GM21529 (cell line): ENCODE data around the gene CCDC146.
"Not testable (repeated sequence)": the region's sequence is repeated elsewhere in the genome, so short reads cannot be mapped to it uniquely, and the experiment has no call there.

Experiments used
- ATAC-seq: cut with Tn5 transposase; IDR thresholded peaks from one replicate; pipeline ENCODE4 v1.9.1; 2021; ENCODE audit not compliant: unreplicated experiment

The CCDC146 gene

GRCh38 chr7:77197141-77197540 is 74.7 kb downstream of the CCDC146 start:
- no peak for ATAC-seq

GRCh38 chr7:77199013-77199966 is 76.9 kb downstream of the CCDC146 start, which contains the start of gene FGL2:
FGL2 (minus strand) TSS chr7:77199819; CDS start chr7:77199793, 26 bp downstream.
- ATAC-seq: no peak

- no peak for ATAC-seq
These were observed 78.1 kb downstream of the CCDC146 start for GRCh38 chr7:77200542-77200941.

DNA sequence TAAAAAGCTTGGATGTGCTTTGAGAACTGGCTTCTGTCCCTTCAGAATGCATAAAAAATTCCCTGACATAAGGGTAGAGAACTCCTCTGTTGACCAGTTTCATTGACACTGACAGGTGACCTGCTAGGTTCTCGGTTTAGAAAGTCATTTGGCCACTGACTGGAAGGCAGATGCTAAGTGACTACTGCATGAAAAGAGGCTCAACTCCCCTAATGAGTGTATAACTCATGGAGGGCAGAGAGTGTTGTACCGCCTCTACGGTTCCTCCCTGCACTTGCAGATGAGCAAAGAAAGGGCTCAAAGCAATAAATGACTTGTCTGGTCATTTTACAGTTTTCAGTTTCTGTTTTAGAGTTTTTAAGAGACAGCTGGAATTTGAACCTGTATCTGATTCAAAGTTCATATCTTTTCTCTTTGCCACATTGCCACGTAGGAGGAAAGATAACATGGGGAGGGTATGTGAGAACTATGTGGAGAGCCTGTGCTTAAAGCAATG is 80.1 kb downstream of the CCDC146 start:
- peak; percentile 96 for ATAC-seq

DNA sequence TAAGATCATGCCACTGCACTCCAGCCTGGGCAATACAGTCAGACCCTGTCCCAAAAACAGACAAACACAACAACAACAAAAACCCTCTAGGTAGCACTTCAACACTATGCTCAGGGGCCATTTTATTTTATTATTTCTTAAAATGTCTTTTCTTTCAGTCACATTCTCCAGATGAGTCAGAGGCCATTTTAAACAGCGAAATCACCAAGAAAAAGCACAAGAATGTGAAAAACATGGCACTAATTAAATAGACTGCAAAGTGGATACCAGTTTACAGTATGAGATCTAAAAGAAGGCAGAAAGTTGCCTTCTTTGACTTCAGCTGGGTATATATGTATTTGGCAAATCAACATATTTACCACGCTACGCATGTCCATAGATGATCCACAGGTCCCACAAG is 83.3 kb downstream of the CCDC146 start:
- ATAC-seq: no peak

GRCh38 chr7:77208416-77208815 is 86.0 kb downstream of the CCDC146 start:
- ATAC-seq: no peak

- ATAC-seq: no peak
These were observed 87.2 kb downstream of the CCDC146 start for GRCh38 chr7:77209479-77210139.

- ATAC-seq: no peak
These were observed 93.9 kb downstream of the CCDC146 start for GRCh38 chr7:77216181-77216845.

DNA sequence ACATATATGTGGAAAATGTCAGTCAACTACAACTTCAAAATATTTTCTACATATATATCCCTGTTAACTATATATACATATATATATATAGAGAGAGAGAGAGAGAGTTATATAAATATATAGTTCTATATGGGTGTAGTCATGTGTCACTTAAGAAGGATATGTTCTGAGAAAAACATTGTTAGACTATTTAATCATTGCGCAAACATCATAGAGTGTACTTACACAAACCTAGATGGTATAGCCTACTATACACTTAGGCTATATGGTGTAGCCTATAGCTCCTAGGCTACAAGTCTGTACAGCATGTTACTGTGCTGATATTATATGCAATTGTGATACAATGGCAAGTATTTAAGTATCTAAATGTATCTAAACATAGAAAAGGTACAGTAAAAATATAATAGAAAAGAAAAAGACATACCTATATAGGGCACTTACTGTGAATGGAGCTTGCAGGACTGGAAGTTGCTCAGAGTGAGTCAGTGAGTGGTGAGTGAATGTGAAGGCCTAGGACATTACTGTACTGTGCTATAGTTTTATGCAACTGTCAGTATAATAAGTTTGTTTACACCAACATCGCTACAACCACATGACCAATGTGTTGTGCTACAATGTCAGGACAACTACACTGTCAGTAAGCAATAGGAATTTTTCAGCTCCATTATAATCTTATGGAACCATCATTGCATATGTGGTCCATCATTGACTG is 95.2 kb downstream of the CCDC146 start:
- no peak for ATAC-seq

GRCh38 chr7:77219701-77220331 is 97.4 kb downstream of the CCDC146 start:
- ATAC-seq: not testable (repeated sequence)

- ATAC-seq: no peak
These were observed 99.7 kb downstream of the CCDC146 start for GRCh38 chr7:77222065-77222464.

GRCh38 chr7:77222819-77223218 is 100.4 kb downstream of the CCDC146 start:
- ATAC-seq: no peak

DNA sequence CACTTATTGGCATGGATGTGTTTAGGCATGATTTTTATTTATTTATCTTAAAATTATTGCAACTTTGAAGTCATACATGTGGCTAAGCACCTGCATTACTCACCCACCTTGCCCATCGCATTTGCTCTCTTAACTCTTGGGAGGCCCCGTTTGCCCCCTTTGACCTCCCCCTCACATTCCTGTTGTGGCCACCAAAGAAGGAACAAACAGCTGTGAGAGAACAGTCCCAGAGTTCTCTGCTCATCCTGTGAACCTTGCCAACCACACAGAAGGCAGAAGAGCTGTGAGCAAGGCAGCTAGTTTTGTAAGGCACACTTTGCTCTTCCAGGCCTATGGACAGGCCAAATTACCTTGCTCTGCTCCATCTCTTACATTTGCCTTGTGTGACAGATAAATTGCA is 100.8 kb downstream of the CCDC146 start:
- ATAC-seq: no peak

DNA sequence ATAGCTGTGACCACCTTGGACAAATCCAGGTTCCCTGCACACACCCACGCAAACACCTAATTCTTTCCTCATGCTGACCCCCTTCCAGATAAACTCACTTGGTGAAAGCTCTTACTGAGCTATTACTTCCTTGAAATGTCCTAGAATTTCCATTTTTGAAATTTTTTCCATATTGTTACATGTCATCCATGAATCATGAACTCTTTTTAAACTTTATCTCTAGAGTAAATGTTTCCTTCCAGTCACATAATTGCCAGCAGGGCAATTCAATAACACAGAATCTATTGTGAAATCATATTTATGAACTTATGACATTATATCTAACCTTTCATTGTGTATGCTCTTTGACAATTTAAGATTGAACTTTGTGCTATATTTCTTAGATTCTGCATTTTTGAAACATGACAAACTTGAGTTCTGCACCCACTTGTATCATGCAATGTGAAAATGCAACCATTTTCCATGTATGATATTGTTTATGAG is 104.0 kb downstream of the CCDC146 start:
- no peak for ATAC-seq

- ATAC-seq: not testable (repeated sequence)
These were observed 106.4 kb downstream of the CCDC146 start for GRCh38 chr7:77228795-77229194.

DNA sequence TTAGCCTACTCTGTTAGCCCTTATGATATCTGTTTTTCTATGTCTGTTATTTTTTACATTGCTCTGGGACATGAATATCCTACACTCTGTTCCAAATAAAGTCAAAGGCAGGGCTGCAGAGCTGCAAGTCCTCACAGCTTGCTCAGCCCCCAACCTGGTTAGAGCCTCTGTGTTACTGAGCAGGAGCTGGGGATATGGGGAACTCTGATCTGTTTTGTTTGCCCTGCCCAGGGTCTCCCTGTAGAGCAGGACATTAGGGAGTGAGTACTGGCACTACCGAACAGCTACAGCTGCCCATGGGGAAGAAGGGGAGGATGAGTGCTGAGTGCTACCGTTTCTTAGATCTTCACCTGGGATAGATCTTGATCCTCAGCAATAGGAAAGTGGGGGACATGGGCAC is 110.1 kb downstream of the CCDC146 start:
- no peak for ATAC-seq

DNA sequence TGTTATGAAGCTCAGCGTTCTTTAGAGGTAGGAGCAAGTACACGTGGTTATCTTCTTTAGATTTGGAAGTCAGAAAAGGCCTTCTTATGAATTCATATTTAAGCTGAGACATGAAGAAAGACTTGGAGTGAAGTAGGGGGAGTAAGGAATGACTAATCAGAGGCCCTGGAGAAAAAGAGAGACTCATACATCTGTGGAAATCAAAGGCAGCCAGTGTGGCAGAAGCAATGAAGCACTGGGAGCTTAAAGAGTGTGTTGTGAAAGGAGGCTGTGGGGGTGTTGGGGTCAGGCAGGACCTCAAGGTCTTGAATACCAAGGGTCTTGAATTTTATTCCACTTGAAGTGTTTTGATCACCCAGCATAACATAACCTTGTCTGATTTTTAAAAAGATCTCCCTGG is 112.9 kb downstream of the CCDC146 start:
- ATAC-seq: no peak

DNA sequence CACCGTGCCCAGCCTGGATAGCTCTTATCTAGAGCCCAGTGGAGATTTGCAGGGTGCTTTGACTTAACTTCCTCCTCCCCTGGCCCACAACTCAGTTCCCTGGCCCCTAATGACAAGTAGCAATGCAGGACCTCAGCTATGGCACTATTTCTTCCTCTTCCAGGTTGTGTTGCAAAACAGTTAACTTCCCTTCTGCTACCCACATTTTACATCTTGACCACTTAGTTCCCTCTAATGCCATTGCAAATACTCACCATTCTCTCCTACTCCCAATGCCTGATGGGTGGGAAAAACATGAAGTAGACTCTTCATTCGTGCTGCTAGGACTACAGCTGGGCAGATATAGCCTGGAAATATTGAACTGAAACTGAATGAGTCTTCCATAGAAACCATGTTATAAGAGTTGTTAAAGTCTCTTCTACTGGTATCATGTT is 116.3 kb downstream of the CCDC146 start:
- no peak for ATAC-seq

DNA sequence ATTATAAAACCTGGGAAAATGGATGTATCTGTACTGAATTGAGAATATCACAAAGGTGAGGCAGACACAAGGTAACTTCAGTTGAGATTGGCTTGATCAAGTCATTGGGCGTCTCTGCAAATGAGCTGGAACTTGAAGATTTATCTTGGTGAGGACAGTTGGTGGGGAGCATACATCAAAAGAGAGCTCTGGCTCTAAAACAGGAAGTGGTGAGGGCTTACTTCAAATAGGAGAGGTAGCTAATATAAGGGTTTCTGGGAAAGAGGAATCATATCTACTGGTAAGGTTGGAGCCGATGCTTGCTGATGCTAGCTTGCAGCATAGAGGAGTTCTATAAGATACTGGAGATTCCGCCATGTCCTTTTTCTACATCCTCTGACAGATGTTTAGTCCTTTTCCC is 117.1 kb downstream of the CCDC146 start:
- ATAC-seq: no peak

GRCh38 chr7:77242068-77242467 is 119.7 kb downstream of the CCDC146 start:
- ATAC-seq: no peak
